ENCODE measurements around the gene AJM1. TPM values are rescaled to one million over a fixed set of nuclear protein-coding genes. Genes with fewer than 3 reads are reported as not detected.

AJM1 gene
- total RNA-seq = 2.0 TPM

GRCh38 chr9:136842380-136842948, at the start of gene AJM1:
AJM1 (plus strand) TSS chr9:136842478; CDS start chr9:136844415, 1,937 bp downstream.

DNA sequence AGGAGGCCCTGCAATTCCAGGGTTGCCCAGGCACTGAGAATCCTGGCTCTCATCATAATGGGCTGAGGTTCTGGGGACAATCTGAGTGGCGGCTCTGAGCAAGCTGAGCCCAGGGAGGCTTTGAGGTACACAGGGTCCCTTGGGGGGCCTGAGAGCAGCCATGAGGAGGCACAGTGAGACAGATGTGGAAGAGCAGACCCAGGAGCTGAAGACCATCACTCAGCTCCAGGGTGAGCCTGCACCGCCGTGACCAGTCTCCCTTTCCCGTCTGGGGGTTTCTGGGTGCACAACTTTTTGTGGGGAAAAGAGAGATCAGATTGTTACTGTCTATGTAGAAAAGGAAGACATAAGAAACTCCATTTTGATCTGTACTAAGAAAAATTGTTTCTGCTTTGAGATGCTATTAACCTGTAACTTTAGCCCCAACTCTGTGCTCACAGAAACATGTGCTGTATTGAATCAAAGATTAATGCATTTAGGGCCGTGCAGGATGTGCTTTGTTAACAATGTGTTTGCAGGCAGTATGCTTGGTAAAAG, 46.0 kb upstream of the AJM1 start, which contains the start of gene CCDC183:
Gene CCDC183, plus strand, starts transcription at position 101 of the 537 bp plus-strand sequence. Its CDS starts 60 bp downstream, at position 161.

GRCh38 chr9:136807281-136808074, 34.8 kb upstream of the AJM1 start, which contains the start of gene RABL6:
RABL6 (plus strand) TSS chr9:136807948; CDS start chr9:136808197, 249 bp downstream.

GRCh38 chr9:136849038-136849959, 7.0 kb downstream of the AJM1 start, which contains the start of gene PHPT1:
PHPT1 (plus strand) TSS chr9:136849409; CDS start chr9:136849431, 22 bp downstream.

DNA sequence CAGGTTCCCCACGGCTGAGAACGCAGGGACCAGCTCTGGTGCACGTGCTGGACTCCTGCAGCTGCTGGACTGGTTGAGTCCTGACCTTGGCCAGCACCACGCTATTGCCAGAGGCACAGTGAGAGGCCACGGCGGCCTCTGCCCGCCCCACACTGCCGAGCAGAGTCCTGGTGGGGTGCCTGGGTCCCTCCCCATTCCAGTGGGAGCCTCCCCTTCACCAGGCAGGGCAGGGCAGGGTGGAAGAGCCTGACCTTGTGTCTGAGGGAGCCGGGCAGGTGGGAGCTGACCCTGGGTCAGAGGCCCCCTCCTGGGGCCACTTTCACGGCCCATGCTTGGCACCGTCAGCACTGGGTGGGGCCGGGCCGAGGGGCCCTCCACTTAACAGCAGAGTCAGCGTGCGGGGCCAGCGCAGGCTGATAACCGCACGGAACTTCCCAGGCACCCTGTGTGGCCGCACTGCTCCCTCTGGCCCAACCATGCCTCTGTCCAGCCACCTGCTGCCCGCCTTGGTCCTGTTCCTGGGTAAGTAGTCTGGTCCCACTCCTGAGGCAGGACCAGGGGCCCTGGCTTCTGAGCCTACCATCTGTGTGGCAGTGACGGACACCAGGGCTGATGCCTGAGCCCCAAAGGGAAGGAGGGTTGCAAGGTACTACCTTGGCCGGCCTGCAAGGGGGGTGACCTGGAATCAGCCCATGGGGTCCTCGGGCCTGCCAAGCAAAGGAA, 9.8 kb downstream of the AJM1 start, which contains the start of gene MAMDC4:
Gene MAMDC4, plus strand, starts transcription at position 406 of the 723 bp plus-strand sequence. Its CDS starts 71 bp downstream, at position 477.

GRCh38 chr9:136885950-136886578, 43.8 kb downstream of the AJM1 start, which contains the start of gene TRAF2:
TRAF2 (plus strand) TSS chr9:136886516; CDS start chr9:136898741, 12,225 bp downstream.

Other genes with a start within 250 kb of the AJM1 start
- gene EGFL7, start 179.6 kb upstream of the AJM1 start, total RNA-seq = 36.1 TPM
- gene AGPAT2, start 155.0 kb upstream of the AJM1 start, total RNA-seq = 16.9 TPM
- gene DIPK1B, start 129.9 kb upstream of the AJM1 start, total RNA-seq = 26.2 TPM
- gene LCN10, start 99.5 kb upstream of the AJM1 start, total RNA-seq = 1.4 TPM
- gene LCN6, start 94.0 kb upstream of the AJM1 start, total RNA-seq = not detected
- gene LCN8, start 84.2 kb upstream of the AJM1 start, total RNA-seq = 0.38 TPM
- not detected for gene LCN15, start 78.0 kb upstream of the AJM1 start, total RNA-seq
- gene TMEM141, start 51.1 kb upstream of the AJM1 start, total RNA-seq = 31.1 TPM
- gene CCDC183, start 46.1 kb upstream of the AJM1 start, total RNA-seq = 2.0 TPM
- 38.6 TPM for gene RABL6, start 34.5 kb upstream of the AJM1 start, total RNA-seq
- gene PHPT1, start 6.9 kb downstream of the AJM1 start, total RNA-seq = 55.5 TPM
- gene MAMDC4, start 9.9 kb downstream of the AJM1 start, total RNA-seq = 8.2 TPM
- gene EDF1, start 23.8 kb downstream of the AJM1 start, total RNA-seq = 222 TPM
- gene TRAF2, start 44.0 kb downstream of the AJM1 start, total RNA-seq = 15.9 TPM
- 101 TPM for gene FBXW5, start 102.3 kb downstream of the AJM1 start, total RNA-seq
- gene C8G, start 102.8 kb downstream of the AJM1 start, total RNA-seq = not detected
- 2.9 TPM for gene LCN12, start 109.8 kb downstream of the AJM1 start, total RNA-seq
- 230 TPM for gene PTGDS, start 135.0 kb downstream of the AJM1 start, total RNA-seq
- gene LCNL1, start 140.5 kb downstream of the AJM1 start, total RNA-seq = 1.2 TPM
- gene PAXX, start 149.9 kb downstream of the AJM1 start, total RNA-seq = 25.7 TPM
- 1.1 TPM for gene CLIC3, start 154.1 kb downstream of the AJM1 start, total RNA-seq
- 49.9 TPM for gene ABCA2, start 185.8 kb downstream of the AJM1 start, total RNA-seq
- not detected for gene FUT7, start 189.6 kb downstream of the AJM1 start, total RNA-seq
- gene NPDC1, start 203.7 kb downstream of the AJM1 start, total RNA-seq = 56.4 TPM
- 7.0 TPM for gene ENTPD2, start 211.6 kb downstream of the AJM1 start, total RNA-seq
- gene SAPCD2, start 228.1 kb downstream of the AJM1 start, total RNA-seq = 4.3 TPM
- gene UAP1L1, start 235.0 kb downstream of the AJM1 start, total RNA-seq = 8.5 TPM
- 59.0 TPM for gene MAN1B1, start 244.5 kb downstream of the AJM1 start, total RNA-seq

Measured in camera-type eye (tissue), 1 donor.